Suppressor macrophage (primary cell): ENCODE measurements around the gene SRGAP1.
"Not testable (repeated sequence)": the region's sequence is repeated elsewhere in the genome, so short reads cannot be mapped to it uniquely, and the experiment has no call there.

Experiments
- DNase-seq, 4 experiments: peaks; one replicate each; pipeline ENCODE4 v3.0.0-alpha.2; 2020 to 2022

Gene SRGAP1

DNA sequence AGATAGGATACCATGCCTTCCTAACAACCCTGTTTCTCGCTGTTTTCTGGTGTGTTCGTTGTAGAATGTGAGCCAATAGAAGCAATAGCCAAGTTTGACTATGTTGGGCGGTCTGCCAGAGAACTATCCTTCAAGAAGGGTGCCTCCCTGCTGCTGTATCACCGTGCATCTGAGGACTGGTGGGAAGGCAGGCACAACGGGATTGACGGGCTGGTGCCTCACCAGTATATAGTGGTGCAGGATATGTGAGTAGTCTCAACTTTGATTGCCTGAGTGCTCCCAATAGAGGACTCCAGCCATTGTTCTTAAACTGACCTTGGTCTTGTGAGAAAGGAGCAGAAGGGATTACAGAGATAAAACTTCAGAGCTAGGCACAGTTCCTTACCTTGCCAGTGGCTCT is 281.4 kb downstream of the SRGAP1 start:
- DNase-seq, result no peak

DNA sequence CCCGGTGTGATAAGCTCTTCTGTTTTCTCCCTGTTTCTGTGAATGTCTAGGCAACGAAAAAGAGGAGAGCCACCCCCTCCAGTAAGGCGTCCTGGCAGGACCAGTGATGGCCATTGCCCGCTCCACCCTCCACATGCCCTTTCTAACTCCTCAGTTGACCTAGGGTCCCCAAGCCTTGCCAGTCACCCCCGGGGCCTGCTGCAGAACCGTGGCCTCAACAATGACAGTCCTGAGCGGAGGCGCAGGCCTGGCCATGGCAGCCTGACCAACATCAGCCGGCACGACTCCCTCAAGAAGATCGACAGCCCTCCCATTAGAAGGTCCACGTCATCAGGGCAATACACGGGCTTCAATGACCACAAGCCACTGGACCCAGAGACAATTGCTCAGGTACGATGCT is 283.3 kb downstream of the SRGAP1 start:
- no peak for DNase-seq

DNA sequence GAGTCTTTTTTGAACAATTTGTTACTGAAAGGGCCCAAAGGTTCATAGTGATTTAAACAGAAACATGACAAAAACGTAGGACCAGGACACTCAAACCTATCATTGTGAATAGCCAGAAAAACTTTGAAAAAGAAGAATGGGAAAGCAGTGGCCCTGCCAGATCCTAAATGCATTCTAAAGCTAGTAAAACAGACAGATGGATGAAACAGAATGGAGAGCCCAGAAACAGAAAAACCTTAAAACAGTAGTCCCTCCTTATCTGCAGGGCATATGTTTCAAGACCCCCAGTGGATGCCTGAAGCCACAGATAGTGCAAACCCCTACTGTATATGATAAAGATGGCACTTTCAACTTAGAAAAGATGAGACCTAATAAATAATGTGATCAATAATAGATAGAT is 283.9 kb downstream of the SRGAP1 start:
- DNase-seq, result no peak

GRCh38 chr12:64130476-64130875 is 286.0 kb downstream of the SRGAP1 start:
- DNase-seq, result not testable (repeated sequence)

- peak; percentile 51 to 69 (median 66) for DNase-seq
Measured at GRCh38 chr12:64131456-64131855, 287.0 kb downstream of the SRGAP1 start.

GRCh38 chr12:64132672-64133071 is 288.2 kb downstream of the SRGAP1 start:
- DNase-seq, result not testable (repeated sequence)

GRCh38 chr12:64137117-64137516 is 292.6 kb downstream of the SRGAP1 start:
- DNase-seq, result no peak

DNA sequence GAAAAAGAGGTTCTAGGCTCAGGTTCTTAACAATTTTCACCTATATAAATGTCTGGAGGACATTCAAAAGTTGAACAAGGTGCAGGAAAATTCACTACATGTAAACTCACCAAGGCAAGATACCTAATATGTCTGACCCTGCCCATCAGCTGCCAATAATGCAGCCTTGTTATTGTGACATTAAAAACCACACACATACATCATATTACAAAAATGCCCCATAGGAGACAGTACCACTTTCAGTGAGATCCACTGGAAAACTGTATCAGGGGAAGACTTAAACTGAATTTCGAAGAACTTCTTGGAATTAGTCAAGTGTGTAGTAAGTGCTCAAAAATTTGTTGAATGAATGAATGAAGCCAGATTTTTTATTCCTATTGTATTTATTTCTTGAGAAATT is 294.5 kb downstream of the SRGAP1 start:
- DNase-seq, result no peak

DNA sequence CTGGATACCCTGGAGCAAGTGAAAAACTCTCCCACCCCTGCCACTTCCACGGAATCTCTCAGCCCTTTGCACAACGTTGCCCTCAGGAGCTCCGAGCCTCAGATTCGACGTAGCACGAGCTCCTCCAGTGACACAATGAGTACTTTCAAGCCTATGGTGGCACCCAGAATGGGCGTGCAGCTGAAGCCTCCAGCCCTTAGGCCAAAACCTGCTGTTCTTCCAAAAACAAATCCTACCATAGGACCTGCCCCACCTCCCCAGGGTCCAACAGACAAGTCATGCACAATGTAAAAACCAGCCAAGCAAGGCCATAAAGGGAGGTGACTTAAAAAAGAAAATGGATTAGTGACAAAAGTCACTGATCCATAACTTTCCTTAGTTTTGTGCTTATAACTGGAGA is 297.9 kb downstream of the SRGAP1 start:
- no peak for DNase-seq

- no peak for DNase-seq
Measured at GRCh38 chr12:64142784-64143183, 298.3 kb downstream of the SRGAP1 start.

GRCh38 chr12:64145226-64145625 is 300.7 kb downstream of the SRGAP1 start:
- no peak for DNase-seq

GRCh38 chr12:64147011-64147631 is 302.6 kb downstream of the SRGAP1 start:
- DNase-seq, result no peak

DNA sequence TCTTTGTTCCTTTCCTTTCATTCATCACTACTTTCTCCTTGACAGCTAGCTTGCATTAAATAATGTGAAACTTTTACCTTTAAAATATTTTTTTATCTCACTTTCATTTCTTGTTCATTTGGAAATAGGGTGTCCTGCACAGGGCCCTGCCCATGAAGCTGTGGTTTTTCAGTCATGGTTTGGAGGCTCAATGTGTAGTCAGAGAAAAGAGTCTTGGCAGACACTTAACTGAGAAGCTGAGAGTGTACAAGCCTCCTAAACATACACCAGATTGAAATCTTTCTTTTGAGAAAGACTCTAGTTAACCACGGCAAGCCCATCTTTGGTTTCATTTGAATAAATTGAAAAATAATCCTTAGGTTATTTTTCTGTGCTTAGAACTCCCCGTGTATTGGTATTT is 303.4 kb downstream of the SRGAP1 start:
- DNase-seq, result no peak

DNA sequence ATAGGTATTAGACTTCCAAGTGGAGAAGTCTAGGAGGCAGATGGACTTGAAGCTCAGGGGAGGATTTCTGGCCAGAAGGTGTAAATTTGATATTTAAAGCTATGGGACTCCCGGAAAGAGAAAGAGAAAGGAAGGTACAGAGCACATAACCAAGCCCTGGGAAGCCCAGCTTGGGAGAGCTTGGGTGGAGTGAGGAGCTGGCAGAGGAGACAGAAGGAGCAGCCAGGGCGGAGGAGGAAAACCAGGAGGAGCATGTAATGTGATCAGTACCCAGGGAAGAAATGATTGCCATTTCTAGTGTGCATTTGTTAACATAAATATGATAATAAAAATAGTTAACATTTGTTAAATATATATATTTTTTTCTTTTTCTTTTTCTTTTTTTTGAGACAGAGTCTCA is 310.2 kb downstream of the SRGAP1 start:
- DNase-seq, result no peak

GRCh38 chr12:64157110-64157509 is 312.6 kb downstream of the SRGAP1 start:
- no peak for DNase-seq

- DNase-seq, result no peak
Measured at GRCh38 chr12:64160021-64160710, 315.7 kb downstream of the SRGAP1 start.

DNA sequence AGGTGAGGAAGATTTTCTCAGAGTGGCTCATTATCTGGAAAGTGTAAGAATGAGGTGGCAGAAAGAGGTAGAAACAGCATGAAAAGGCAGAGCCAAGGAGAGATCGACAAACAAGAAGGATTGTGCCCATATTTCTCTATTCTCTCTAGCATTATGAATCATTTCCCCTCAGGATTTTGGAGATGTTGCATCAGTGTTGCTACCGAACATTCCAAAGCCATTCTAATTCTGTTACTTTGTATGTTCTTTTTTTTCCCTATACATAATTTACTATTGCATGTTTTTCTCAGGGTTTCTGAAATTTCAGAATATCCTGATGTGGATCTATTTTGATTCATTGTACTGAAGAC is 316.2 kb downstream of the SRGAP1 start:
- no peak for DNase-seq

GRCh38 chr12:64166606-64167005 is 322.1 kb downstream of the SRGAP1 start:
- not testable (repeated sequence) for DNase-seq

DNA sequence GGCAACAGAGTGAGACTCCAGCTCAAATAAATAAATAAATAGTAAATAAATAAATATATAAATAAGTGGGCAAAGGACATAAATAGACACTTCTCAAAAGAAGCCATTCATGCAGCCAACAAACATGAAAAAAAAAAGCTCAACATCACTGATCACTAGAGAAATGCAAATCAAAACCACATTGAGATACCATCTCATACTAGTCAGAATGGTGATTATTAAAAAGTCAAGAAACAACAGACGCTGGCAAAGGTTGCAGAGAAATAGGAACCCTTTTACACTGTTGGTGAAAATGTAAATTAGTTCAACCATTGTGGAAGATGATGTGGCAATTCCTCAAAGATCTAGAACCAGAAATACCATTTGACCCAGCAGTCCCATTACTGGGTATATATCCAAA is 322.5 kb downstream of the SRGAP1 start:
- DNase-seq, result not testable (repeated sequence)

DNA sequence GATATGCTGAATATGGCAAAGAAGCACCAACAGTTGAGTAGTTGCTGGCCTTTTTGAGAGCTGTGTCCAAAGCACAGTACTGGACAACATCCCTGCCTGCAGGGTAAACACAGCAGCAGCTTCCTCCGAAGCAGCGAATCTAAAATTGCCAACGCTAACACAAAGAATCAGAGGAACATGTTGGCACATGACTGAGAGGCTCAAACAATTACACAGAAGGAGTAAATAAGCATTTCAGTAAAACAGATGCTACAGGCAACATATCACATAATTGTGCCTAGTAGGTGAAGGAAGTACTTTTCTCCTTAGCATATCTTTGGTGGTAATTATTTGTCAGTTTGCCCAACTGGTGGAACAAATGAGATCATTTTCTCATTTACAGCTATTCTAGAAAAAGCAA is 325.5 kb downstream of the SRGAP1 start:
- DNase-seq, result no peak

DNA sequence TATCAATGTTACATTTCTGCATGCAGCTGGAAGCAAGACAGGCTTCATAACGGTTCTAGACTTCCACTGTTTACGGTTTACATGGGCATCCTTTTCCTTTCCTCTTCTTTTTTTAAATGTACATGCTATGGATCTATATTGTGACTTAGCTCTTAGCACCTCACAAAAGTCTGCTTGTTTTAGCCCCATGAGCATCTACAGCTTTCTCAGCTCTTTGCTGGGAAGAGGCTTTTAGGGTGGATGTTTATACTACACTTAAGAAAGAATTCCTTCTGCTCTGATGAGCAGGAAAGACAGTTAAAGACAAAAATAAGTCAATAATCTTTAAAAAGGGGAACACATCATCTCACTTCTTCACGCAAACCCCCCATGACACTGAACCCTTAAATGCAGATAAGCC is 326.2 kb downstream of the SRGAP1 start:
- no peak for DNase-seq

DNA sequence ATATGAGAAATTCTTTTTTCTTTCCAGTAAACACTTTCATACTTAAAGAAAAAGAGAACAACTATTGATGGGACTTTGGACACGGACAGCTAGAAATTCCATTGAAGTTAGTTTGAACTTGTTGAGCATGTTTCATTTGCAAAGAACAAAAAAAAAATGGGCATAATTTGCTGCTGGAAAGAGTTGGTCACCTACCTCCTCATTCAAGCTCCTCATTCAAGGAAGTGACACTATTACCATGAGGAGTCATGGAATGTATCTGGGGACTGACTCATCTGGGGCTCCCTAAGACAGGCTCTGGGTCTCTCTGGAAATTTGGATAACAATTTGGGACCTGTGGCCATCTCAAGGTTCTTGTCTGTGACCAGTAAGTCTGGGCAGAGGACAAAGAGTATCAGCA is 327.2 kb downstream of the SRGAP1 start:
- DNase-seq, result peak; percentile 10 to 60 (median 42)

- no peak for DNase-seq
Measured at GRCh38 chr12:64172143-64172970, 327.9 kb downstream of the SRGAP1 start.

DNA sequence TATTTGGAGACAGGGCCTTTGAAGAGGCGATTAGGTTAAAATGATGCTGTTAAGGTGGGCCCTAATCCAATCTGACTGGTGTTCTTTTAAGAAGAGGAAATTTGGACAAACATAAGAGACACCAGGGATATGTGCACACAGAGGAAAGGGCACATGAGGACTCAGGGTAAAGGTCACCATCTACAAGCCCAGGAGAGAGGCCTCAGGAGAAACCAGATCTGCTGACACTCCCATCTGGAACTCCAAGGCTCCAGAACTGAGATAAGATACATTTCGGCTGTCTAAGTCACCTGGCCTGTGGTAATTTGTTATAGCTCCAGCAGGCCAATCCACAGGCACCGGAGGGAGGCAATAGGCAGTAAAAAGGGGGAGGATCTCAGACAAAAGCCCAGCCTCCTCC is 329.0 kb downstream of the SRGAP1 start:
- no peak for DNase-seq
